Mucosa of rectum (tissue), 2 donors: Measurements from ENCODE around the gene SNRPD3.
"Not testable (repeated sequence)": the region's sequence is repeated elsewhere in the genome, so short reads cannot be mapped to it uniquely, and the experiment has no call there.

Source experiments
- H3K27ac ChIP-seq, 2 donors: one replicate each; pipeline ENCODE4 v1.7.0; 2013; ENCODE audit warnings: inconsistent platforms in 2 of 2, low read depth in 2 of 2, low read length in 2 of 2
- H3K27me3 ChIP-seq, 2 donors: one replicate each; pipeline ENCODE4 v1.7.0; 2013; ENCODE audit warnings: low read length in 2 of 2; ENCODE audit not compliant: control insufficient read depth in 2 of 2, insufficient read depth in 2 of 2
- H3K36me3 ChIP-seq, 2 donors: one replicate each; pipeline ENCODE4 v1.7.0; 2013; ENCODE audit warnings: low read length in 2 of 2; ENCODE audit not compliant: control insufficient read depth in 2 of 2, insufficient read depth in 2 of 2
- H3K4me1 ChIP-seq, 2 donors: one replicate each; pipeline ENCODE4 v1.7.0; 2013; ENCODE audit warnings: low read length in 2 of 2, mild to moderate bottlenecking in 1 of 2; ENCODE audit not compliant: control insufficient read depth in 2 of 2, insufficient read depth in 2 of 2
- H3K4me3 ChIP-seq, 2 donors: one replicate each; pipeline ENCODE4 v1.7.0; 2013; ENCODE audit warnings: low read length in 2 of 2
- H3K9ac ChIP-seq, 2 donors: one replicate each; pipeline ENCODE4 v1.7.0; 2013; ENCODE audit warnings: low read length in 2 of 2, low read depth in 1 of 2, mild to moderate bottlenecking in 1 of 2
- H3K9me3 ChIP-seq, 2 donors: one replicate each; pipeline ENCODE4 v1.7.0; 2013; ENCODE audit warnings: low read length in 2 of 2; ENCODE audit not compliant: control insufficient read depth in 2 of 2
- donor health status: healthy.
- donor health status: Normal muscosa, but diverticular disease.

The SNRPD3 gene

DNA sequence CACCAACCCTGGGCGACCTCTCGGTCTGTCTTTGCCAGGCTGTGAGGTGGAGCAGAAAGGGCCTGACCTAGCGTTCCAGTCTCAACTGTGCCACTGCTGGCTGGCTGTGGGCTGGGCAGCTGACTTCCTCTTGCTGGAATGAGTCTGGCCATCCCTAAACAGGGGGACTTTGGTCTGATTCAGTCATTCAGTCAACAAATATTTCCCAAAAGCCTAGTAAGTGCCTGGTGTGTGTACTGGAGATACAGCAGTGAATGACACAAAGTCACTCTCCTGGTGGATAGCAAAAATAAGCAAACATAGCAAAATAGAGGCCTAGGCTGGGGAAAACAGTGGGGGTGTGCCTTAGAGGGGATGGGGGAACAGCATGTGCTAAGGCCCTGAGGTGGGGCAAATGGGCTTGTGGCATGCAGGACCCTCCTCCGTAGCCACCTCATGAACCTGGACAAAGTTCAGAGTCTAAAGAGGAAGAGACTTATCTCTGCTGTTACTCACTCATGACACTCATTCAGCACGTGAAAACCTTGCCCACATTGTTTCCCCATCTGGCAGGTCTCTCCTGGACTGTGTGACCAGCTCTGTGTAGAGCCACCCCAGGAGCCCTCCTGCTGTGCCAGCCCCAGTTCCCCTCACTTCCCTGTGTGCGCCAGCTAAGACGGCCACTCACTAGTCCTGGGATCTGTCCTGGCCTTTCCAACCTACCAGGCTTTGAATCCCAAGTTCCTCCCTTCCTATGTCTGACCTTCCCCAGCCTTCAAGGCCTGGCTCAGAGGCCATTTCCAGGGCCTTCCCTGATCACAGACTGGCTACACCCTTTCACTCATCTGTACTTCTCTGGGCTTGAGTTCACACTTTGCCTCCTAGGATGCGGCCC is 5.5 kb upstream of the SNRPD3 start:
- Histone ChIP-seq H3K27ac (peak overlapping the region; percentile 76 to 82), H3K4me1 (peaks cover 43 to 47% of the 10 kb centered on the region in 2 donors), H3K36me3 (peaks cover 30 to 39% of the 10 kb centered on the region in 2 donors), H3K9ac (peak overlapping the region in 1 of 2 donors; percentile 29), H3K27me3 (no peaks in the 10 kb centered on the region), H3K9me3 (no peaks in the 10 kb centered on the region), H3K4me3 (no peak overlapping the region)

- Histone ChIP-seq H3K36me3 (peaks cover 30 to 39% of the 10 kb centered on the region in 2 donors), H3K4me1 (peaks cover 43 to 47% of the 10 kb centered on the region in 2 donors), H3K9ac (peak overlapping the region; percentile 5 to 19), H3K9me3 (no peaks in the 10 kb centered on the region), H3K27me3 (no peaks in the 10 kb centered on the region), H3K27ac (peak overlapping the region; percentile 76 to 82), H3K4me3 (no peak overlapping the region)
Measured at GRCh38 chr22:24550902-24551435, 4.8 kb upstream of the SNRPD3 start.

GRCh38 chr22:24552503-24553286 is 3.1 kb upstream of the SNRPD3 start:
- not testable (repeated sequence) for H3K27me3 ChIP-seq, H3K9me3 ChIP-seq
- Histone ChIP-seq H3K4me1 (peaks cover 51 to 60% of the 10 kb centered on the region in 2 donors), H3K36me3 (peaks cover 17 to 26% of the 10 kb centered on the region in 2 donors), H3K4me3 (peak overlapping the region in 1 of 2 donors; percentile 96), H3K9ac (peak overlapping the region; percentile 95 to 99), H3K27ac (peak overlapping the region; percentile 93 to 97)

- Histone ChIP-seq H3K4me3 (peak overlapping the region; percentile 90 to 96), H3K27ac (peak overlapping the region; percentile 93 to 97), H3K4me1 (peaks cover 51 to 60% of the 10 kb centered on the region in 2 donors), H3K36me3 (peaks cover 15 to 28% of the 10 kb centered on the region in 2 donors), H3K9me3 (no peaks in the 10 kb centered on the region), H3K27me3 (no peaks in the 10 kb centered on the region), H3K9ac (peak overlapping the region; percentile 95 to 99)
Measured at GRCh38 chr22:24553597-24554312, 2.0 kb upstream of the SNRPD3 start.

DNA sequence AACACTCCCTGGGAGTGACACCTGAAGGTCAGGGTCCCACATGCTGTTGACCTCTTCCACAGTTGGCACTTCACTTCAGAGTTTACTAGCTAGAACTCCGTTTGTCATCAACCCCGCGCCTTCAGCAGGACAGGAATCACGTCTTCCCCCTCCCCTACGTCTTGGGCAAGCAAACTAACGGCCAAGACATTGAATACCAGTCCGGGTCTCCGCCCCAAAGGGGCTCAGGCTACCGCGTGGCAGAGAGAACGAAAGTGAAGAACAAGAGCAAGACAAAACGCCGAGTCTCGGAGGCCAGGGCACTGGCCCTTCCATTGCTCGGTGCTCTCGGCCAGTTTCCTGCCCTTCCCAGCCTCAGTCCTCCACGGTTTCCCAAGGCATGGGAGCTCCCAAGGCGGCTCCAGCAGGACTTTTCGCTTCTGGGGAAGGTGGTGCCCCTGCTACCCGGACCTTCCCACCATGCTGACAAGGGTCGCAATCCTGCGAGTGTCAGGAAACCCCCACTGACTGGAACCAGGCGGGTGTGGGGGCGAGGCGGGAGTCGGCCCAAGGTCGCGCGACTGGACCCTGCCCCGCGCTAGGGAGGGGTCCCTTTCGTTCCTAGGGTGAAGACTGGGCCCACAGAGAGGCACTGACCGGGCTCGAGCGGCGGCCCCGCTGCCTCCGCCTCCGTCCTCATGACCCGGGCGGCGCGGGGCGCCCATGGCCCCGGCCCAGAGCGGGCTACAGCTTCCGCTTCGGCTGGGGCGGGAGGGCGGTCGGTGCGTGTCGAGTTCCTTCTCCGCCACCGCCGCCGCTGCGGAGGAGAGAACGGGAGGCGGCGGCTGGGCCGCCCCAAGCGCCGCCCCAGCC is 1.3 kb upstream of the SNRPD3 start, which contains the start of gene GUCD1:
Gene GUCD1, minus strand, starts transcription at position 826 of the 852 bp plus-strand sequence. Its CDS starts 147 bp downstream, at position 679.
- Histone ChIP-seq H3K9me3 (no peaks in the 10 kb centered on the region), H3K36me3 (peaks cover 20 to 27% of the 10 kb centered on the region in 2 donors), H3K4me3 (peak within 1 kb of the TSS; percentile 96 to 99), H3K4me1 (peaks cover 50 to 54% of the 10 kb centered on the region in 2 donors), H3K27me3 (no peaks in the 10 kb centered on the region), H3K27ac (peak within 1 kb of the TSS; percentile 96 to 99), H3K9ac (peak within 1 kb of the TSS; percentile 95 to 99)

- Histone ChIP-seq H3K9me3 (no peaks in the 10 kb centered on the region), H3K36me3 (peaks cover 38 to 42% of the 10 kb centered on the region in 2 donors), H3K27ac (no peak overlapping the region), H3K4me3 (no peak overlapping the region), H3K9ac (no peak overlapping the region), H3K27me3 (no peaks in the 10 kb centered on the region), H3K4me1 (peaks cover 7 to 13% of the 10 kb centered on the region in 2 donors)
Measured at GRCh38 chr22:24559471-24559870, 3.7 kb downstream of the SNRPD3 start.

DNA sequence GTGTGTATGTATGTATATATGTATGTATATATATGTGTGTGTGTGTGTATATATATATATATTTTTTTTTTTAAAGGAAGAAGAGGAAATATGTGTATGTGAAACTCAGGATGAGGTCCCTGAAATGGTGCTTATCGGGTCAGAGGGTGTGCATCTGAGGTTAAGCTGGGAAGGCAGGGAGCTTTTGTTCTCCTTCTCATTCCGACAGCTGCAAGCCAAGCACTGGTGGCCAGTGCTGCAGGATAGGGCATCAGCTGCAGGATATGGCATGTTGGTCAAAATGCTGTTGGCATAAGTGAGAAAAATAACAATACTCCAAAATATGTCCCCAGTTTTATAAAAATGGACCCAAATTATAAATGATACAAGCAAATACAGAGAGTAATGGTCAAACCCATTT is 7.4 kb downstream of the SNRPD3 start:
- no peaks in the 10 kb centered on the region for H3K27me3 ChIP-seq
- no peaks in the 10 kb centered on the region for H3K4me1 ChIP-seq
- H3K9me3 ChIP-seq = no peaks in the 10 kb centered on the region
- H3K4me3 ChIP-seq = no peak overlapping the region
- H3K9ac ChIP-seq = no peak overlapping the region
- H3K27ac ChIP-seq = no peak overlapping the region
- H3K36me3 ChIP-seq = peaks cover 40 to 42% of the 10 kb centered on the region in 2 donors

DNA sequence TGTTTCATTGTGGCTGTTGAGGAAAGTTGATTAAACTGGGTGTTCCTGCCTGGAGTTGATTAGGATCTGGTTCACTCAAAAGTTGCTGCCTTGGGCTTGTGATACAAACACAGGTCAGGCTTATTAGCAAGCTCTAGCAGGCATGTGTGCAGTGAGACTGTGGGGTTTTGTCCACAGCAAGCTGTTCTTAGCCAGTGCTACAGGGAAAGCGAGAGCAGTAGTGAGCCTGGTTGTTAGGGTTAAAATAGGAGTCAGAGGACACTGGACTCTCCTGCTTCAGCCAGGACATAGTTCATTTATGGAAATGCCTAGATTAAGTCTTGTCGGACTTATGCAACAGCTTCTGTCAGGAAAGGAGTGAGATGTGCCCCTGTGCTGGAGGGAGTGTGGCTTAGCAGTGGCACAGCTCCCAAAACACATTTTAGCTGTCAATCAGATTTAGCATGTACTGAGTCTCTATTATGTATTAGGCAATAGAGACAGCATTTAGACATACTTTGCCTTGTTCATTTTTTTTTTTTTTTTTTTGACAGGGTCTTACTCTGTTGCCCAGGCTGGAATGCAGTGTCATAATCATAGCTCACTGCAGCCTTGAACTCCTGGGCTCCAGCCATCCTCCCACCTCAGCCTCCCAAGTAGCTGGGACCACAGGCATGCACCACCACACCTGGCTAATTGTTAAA is 8.7 kb downstream of the SNRPD3 start:
- Histone ChIP-seq H3K27ac (no peak overlapping the region), H3K36me3 (peaks cover 36 to 39% of the 10 kb centered on the region in 2 donors), H3K27me3 (no peaks in the 10 kb centered on the region), H3K4me3 (no peak overlapping the region), H3K9ac (no peak overlapping the region), H3K9me3 (no peaks in the 10 kb centered on the region), H3K4me1 (no peaks in the 10 kb centered on the region)
